HCT116 (cell line): ENCODE data around the gene UTF1. TPM values are rescaled to one million over a fixed set of nuclear protein-coding genes. Genes with fewer than 3 reads are reported as not detected.

ENCODE experiments used
- ATAC-seq: fragments of 200-7000 bp; cut with Tn5 transposase; 2 replicates; pipeline ENCODE4 v1.9.1; 2020; ENCODE audit warnings: mild to moderate bottlenecking, moderate library complexity
- BruUV-seq: library from RNA; stranded (reverse); fragments of 400-500 nt; replicated peaks from 2 replicates; lab custom pipeline; 2021; lab: Mats Ljungman, UMichigan
- CTCF ChIA-PET: fragments of 300-600 bp; sonication (Branson Sonifier 250); formaldehyde crosslinking; loops from one replicate; lab custom pipeline; 2021; ENCODE audit warnings: antibody characterized with exemption; lab: Charles Lee
- POLR2A ChIA-PET: fragments of 300-600, 350-600 bp; sonication (Branson Sonifier 250); formaldehyde crosslinking; loops from one replicate; lab custom pipeline; 2021; ENCODE audit warnings: antibody characterized with exemption; lab: Charles Lee
- RAD21 ChIA-PET, 2 experiments: fragments of 300-600 bp; sonication (Branson Sonifier 250); formaldehyde crosslinking; loops; one replicate each; lab custom pipeline; 2023; ENCODE audit warnings: low total read pairs in 2 of 2; ENCODE audit not compliant: uncharacterized antibody in 2 of 2, unreplicated experiment in 2 of 2, low non-redundant PET in 1 of 2; lab: Charles Lee
- DNase-seq: peaks from one replicate; pipeline ENCODE4 v3.0.0-alpha.2; 2010; ENCODE audit warnings: low read depth, low spot score
- H2AFZ ChIP-seq: fragments of 200-600 bp; shearing (Covaris generic), sonication (generic); 2 replicates; pipeline ENCODE4 v1.6.1; 2017; ENCODE audit warnings: low read depth, mixed run types, mixed read lengths, antibody characterized with exemption, low read length; ENCODE audit not compliant: poor library complexity, severe bottlenecking
- H3K27ac ChIP-seq: 2 replicates; pipeline ENCODE4 v1.5.1; 2012; ENCODE audit warnings: low read depth, low read length
- H3K27me3 ChIP-seq: fragments of 200-600 bp; sonication (generic); 2 replicates; pipeline ENCODE4 v1.6.1; 2016; ENCODE audit warnings: mixed run types, low read length, mixed read lengths; ENCODE audit not compliant: insufficient read depth
- H3K36me3 ChIP-seq, 2 experiments: fragments of 200-500 bp in 1 of 2; fragments of 200-600 bp in 1 of 2; sonication (Bioruptor generic) in 1 of 2; sonication (generic) in 1 of 2; 2 replicates each; pipeline versions ENCODE4 v1.5.1 to v1.6.1; 2014 to 2016; ENCODE audit warnings: low read length in 2 of 2, inconsistent platforms in 1 of 2, mixed read lengths in 1 of 2, mixed run types in 1 of 2; ENCODE audit not compliant: insufficient read depth in 2 of 2, control insufficient read depth in 1 of 2
- H3K4me1 ChIP-seq, 2 experiments: fragments of 200-600 bp in 1 of 2; sonication (generic) in 1 of 2; 2 replicates each; pipeline versions ENCODE4 v1.5.1 to v1.6.1; 2012 to 2017; ENCODE audit warnings: low read length in 2 of 2, inconsistent platforms in 1 of 2, mild to moderate bottlenecking in 1 of 2, mixed read lengths in 1 of 2, mixed run types in 1 of 2, moderate library complexity in 1 of 2; ENCODE audit not compliant: insufficient read depth in 2 of 2, control insufficient read depth in 1 of 2
- H3K4me2 ChIP-seq: fragments of 200-600 bp; sonication (generic); 2 replicates; pipeline ENCODE4 v1.6.1; 2017; ENCODE audit warnings: mixed run types, low read length, mixed read lengths
- H3K4me3 ChIP-seq, 2 experiments: fragments of 200-600 bp in 1 of 2; sonication (generic) in 1 of 2; replicated peaks in 1 of 2; 2 replicates each; pipeline ENCODE4 v1.5.1; 2011 to 2016; ENCODE audit warnings: low read length in 2 of 2, control low read depth in 1 of 2, low read depth in 1 of 2, mild to moderate bottlenecking in 1 of 2, mixed read lengths in 1 of 2, mixed run types in 1 of 2
- H3K79me2 ChIP-seq: fragments of 200-600 bp; sonication (generic); 2 replicates; pipeline ENCODE4 v1.6.1; 2017; ENCODE audit warnings: mild to moderate bottlenecking, mixed run types, low read length, moderate library complexity, mixed read lengths; ENCODE audit not compliant: insufficient read depth
- H3K9ac ChIP-seq: fragments of 200-600 bp; sonication (generic); 2 replicates; pipeline ENCODE4 v1.6.1; 2016; ENCODE audit warnings: low read length, mixed read lengths
- H3K9me2 ChIP-seq: fragments of 200-600 bp; sonication (generic), shearing (Covaris generic); 2 replicates; pipeline ENCODE4 v1.6.1; 2017; ENCODE audit warnings: mixed run types, mild to moderate bottlenecking, moderate library complexity; ENCODE audit not compliant: insufficient read depth
- H3K9me3 ChIP-seq, 2 experiments: fragments of 200-500 bp in 1 of 2; fragments of 200-600 bp in 1 of 2; sonication (Bioruptor generic) in 1 of 2; sonication (generic) in 1 of 2; 2 replicates each; pipeline ENCODE4 v1.6.1; 2014 to 2017; ENCODE audit warnings: low read length in 2 of 2, mixed read lengths in 2 of 2, inconsistent platforms in 1 of 2, low read depth in 1 of 2, mild to moderate bottlenecking in 1 of 2, mixed run types in 1 of 2, moderate library complexity in 1 of 2; ENCODE audit not compliant: control insufficient read depth in 1 of 2, insufficient read depth in 1 of 2
- H4K20me1 ChIP-seq: fragments of 200-600 bp; sonication (generic), shearing (Covaris generic); 2 replicates; pipeline ENCODE4 v1.6.1; 2017; ENCODE audit warnings: mixed run types, mild to moderate bottlenecking, moderate library complexity; ENCODE audit not compliant: insufficient read depth
- CBX3 ChIP-seq: IDR thresholded peaks from 2 replicates; pipeline ENCODE4 v1.6.1; 2012; ENCODE audit warnings: low read depth
- EZH2 ChIP-seq: fragments of 200-600 bp; sonication (generic); IDR thresholded peaks from 2 replicates; pipeline ENCODE4 v1.6.1; 2017; ENCODE audit warnings: antibody characterized with exemption, mixed run types
- EZH2phosphoT487 ChIP-seq: fragments of 200-600 bp; IDR thresholded peaks from 2 replicates; pipeline ENCODE4 v1.6.1; 2018; ENCODE audit warnings: antibody characterized with exemption, borderline replicate concordance
- POLR2A ChIP-seq: IDR thresholded peaks from 2 replicates; pipeline ENCODE4 v1.7.0; 2011; ENCODE audit warnings: borderline replicate concordance; ENCODE audit not compliant: insufficient read depth, insufficient read length; ENCODE audit errors: extremely low read depth
- POLR2AphosphoS5 ChIP-seq: IDR thresholded peaks from 2 replicates; pipeline ENCODE4 v1.6.1; 2011; ENCODE audit warnings: mild to moderate bottlenecking, low read depth, low read length, moderate library complexity
- RAD21 ChIP-seq: IDR thresholded peaks from 2 replicates; pipeline ENCODE4 v1.6.1; 2012; ENCODE audit warnings: low read depth, mild to moderate bottlenecking
- SP1 ChIP-seq: IDR thresholded peaks from 2 replicates; pipeline ENCODE4 v1.6.1; 2012; ENCODE audit warnings: low read depth
- YY1 ChIP-seq: IDR thresholded peaks from 2 replicates; pipeline ENCODE4 v1.6.1; 2011; ENCODE audit warnings: low read length, low read depth, moderate library complexity, mild to moderate bottlenecking; ENCODE audit not compliant: insufficient replicate concordance; ENCODE audit errors: extremely low read depth
- ZFX ChIP-seq: fragments of 450-650 bp; IDR thresholded peaks from 2 replicates; pipeline ENCODE4 v1.6.1; 2017
- ZNF274 ChIP-seq: fragments of 200-500 bp; sonication (Bioruptor generic); IDR thresholded peaks from 2 replicates; pipeline ENCODE4 v1.6.1; 2014; ENCODE audit warnings: mild to moderate bottlenecking, low read depth, low read length, inconsistent platforms
- intact Hi-C: fragments of 100-400 bp; cut with micrococcal nuclease; formaldehyde crosslinking; loops from 2 replicates; pipeline ENCODE4 v1.10.0; 2022
- total RNA-seq: library from RNA; stranded (reverse); gene quantifications from one replicate; pipeline ENCODE4 v1.2.1, GENCODE V29; 2021; ENCODE audit not compliant: unreplicated experiment
- TF ChIP-seq, protein P1 (sequence below), 3 experiments: fragments of 200-600 bp in 1 of 3; sonication (generic) in 1 of 3; IDR thresholded peaks in 2 of 3; conservative IDR thresholded peaks in 1 of 3; 2 replicates each; pipeline ENCODE4 v1.5.1; 2012 to 2017; ENCODE audit warnings: low read depth in 2 of 3, low read length in 2 of 3, antibody characterized with exemption in 1 of 3, borderline replicate concordance in 1 of 3, control low read depth in 1 of 3, mild to moderate bottlenecking in 1 of 3, mixed read lengths in 1 of 3, mixed run types in 1 of 3, moderate library complexity in 1 of 3; ENCODE audit not compliant: insufficient read depth in 1 of 3
- TF ChIP-seq, protein P2 (sequence below): IDR thresholded peaks from 2 replicates; pipeline ENCODE4 v1.6.1; 2012
- TF ChIP-seq, protein P3 (sequence below): IDR thresholded peaks from 2 replicates; pipeline ENCODE4 v1.6.1; 2011; ENCODE audit warnings: mild to moderate bottlenecking, low read length, moderate library complexity; ENCODE audit not compliant: insufficient replicate concordance; ENCODE audit errors: extremely low read depth
- TF ChIP-seq, protein P4 (sequence below): IDR thresholded peaks from 2 replicates; pipeline ENCODE4 v1.6.1; 2012

The UTF1 gene
- total RNA-seq, 1 experiment from 2014 or later = not detected

DNA sequence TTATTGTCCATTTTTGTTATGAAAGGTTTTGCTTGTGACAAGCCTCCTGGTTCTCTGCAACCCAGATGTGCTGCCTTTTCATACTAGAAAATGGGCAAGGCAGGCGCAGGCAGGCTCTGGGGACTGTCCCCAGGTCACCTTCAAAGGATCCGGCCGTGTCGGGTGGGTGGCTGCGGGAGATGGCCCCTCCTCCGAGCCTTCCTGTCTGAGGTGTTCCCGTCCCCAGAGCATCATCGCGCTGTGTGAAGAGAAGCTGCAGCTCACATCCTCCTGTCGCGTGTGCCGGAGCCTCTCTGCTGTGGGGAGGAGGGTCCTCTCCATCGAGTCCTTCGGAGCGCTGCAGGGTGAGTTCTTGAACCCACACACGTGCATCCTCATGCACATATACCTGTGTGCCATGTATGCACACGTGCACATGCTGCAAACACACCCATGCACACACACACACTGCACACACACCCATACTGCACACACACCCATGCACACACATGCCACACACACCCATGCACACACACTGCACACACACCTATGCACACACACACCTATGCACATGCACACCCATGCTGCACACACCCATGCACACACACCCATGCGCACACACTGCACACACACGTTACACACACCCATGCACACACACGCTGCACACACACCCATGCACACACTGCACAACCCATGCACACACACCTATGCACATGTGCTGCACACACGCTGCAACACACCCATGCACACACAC is 46.2 kb upstream of the UTF1 start:
- Histone ChIP-seq H3K9me3 (no peaks in the 10 kb centered on the region), H3K27me3 (no peaks in the 10 kb centered on the region), H3K4me1 (no peaks in the 10 kb centered on the region), H2AFZ (no peak overlapping the region), H3K36me3 (no peaks in the 10 kb centered on the region), H3K79me2 (no peaks in the 10 kb centered on the region), H3K9me2 (no peaks in the 10 kb centered on the region), H3K27ac (no peak overlapping the region), H3K4me2 (no peak overlapping the region), H4K20me1 (no peaks in the 10 kb centered on the region), H3K9ac (no peak overlapping the region), H3K4me3 (no peak overlapping the region)
- DNase-seq (no peak), ATAC-seq (no peak)
- TF ChIP-seq SP1 = no peak
- TF ChIP-seq, protein P1, sequence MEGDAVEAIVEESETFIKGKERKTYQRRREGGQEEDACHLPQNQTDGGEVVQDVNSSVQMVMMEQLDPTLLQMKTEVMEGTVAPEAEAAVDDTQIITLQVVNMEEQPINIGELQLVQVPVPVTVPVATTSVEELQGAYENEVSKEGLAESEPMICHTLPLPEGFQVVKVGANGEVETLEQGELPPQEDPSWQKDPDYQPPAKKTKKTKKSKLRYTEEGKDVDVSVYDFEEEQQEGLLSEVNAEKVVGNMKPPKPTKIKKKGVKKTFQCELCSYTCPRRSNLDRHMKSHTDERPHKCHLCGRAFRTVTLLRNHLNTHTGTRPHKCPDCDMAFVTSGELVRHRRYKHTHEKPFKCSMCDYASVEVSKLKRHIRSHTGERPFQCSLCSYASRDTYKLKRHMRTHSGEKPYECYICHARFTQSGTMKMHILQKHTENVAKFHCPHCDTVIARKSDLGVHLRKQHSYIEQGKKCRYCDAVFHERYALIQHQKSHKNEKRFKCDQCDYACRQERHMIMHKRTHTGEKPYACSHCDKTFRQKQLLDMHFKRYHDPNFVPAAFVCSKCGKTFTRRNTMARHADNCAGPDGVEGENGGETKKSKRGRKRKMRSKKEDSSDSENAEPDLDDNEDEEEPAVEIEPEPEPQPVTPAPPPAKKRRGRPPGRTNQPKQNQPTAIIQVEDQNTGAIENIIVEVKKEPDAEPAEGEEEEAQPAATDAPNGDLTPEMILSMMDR (IDR thresholded peaks at IDR 0.05 in 2 of 3, conservative IDR thresholded peaks at IDR 0.05 in 1 of 3; ENCODE audit: borderline replicate concordance in 1 of 3, insufficient read depth in 1 of 3, low read depth in 2 of 3, low read length in 2 of 3) = no peak
- TF ChIP-seq, protein P2, sequence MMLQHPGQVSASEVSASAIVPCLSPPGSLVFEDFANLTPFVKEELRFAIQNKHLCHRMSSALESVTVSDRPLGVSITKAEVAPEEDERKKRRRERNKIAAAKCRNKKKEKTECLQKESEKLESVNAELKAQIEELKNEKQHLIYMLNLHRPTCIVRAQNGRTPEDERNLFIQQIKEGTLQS = no peak
- intact Hi-C loops = no loop called here
- RAD21 ChIA-PET = no interaction called here
- BruUV-seq = no TSS peak
- POLR2A ChIA-PET = no interaction called here
- CTCF ChIA-PET = no interaction called here

DNA sequence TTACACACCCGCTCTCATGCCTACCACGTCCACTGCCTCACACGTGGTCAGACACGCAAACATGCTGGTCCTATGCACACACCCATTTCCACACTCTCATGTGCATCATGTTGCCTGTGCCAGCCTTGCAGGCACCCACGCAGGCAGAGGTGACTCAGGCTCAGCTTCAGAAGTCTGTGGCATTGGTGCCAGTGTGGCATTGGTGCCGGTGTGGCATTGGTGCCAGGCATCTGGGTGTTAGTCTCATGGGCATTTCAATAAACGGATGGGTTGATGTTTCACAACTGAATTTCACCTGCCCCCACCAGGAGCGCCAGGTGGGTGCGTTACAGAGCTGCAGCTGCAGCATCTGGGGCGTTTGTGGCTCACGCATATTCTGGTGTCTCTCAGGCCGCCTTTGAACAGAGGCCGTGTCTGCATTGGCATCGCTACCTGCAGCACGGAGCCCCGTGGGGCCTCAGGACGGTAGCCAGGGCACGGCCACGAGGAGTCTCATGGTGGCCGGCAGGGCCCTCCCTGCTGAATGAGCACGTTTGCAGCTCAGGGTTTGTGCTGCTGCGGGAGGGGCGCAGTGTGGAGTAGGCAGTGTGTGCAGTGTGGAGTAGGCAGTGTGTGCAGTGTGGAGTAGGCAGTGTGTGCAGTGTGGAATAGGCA is 45.3 kb upstream of the UTF1 start:
- ATAC-seq = no peak
- ChIA-PET RAD21 (no interaction called here), CTCF (no interaction called here), POLR2A (no interaction called here)
- DNase-seq = no peak
- Histone ChIP-seq H3K27ac (no peak overlapping the region), H3K9me3 (no peaks in the 10 kb centered on the region), H3K9ac (no peak overlapping the region), H3K79me2 (no peaks in the 10 kb centered on the region), H3K27me3 (no peaks in the 10 kb centered on the region), H4K20me1 (no peaks in the 10 kb centered on the region), H3K4me3 (no peak overlapping the region), H3K9me2 (no peaks in the 10 kb centered on the region), H3K36me3 (no peaks in the 10 kb centered on the region), H3K4me1 (no peaks in the 10 kb centered on the region), H3K4me2 (no peak overlapping the region), H2AFZ (no peak overlapping the region)
- intact Hi-C loops = no loop called here
- BruUV-seq = no TSS peak
- TF ChIP-seq EZH2phosphoT487 = no peak
- TF ChIP-seq ZNF274 = no peak
- no peak for TF ChIP-seq EZH2
- no peak for TF ChIP-seq CBX3
- TF ChIP-seq, protein P3, sequence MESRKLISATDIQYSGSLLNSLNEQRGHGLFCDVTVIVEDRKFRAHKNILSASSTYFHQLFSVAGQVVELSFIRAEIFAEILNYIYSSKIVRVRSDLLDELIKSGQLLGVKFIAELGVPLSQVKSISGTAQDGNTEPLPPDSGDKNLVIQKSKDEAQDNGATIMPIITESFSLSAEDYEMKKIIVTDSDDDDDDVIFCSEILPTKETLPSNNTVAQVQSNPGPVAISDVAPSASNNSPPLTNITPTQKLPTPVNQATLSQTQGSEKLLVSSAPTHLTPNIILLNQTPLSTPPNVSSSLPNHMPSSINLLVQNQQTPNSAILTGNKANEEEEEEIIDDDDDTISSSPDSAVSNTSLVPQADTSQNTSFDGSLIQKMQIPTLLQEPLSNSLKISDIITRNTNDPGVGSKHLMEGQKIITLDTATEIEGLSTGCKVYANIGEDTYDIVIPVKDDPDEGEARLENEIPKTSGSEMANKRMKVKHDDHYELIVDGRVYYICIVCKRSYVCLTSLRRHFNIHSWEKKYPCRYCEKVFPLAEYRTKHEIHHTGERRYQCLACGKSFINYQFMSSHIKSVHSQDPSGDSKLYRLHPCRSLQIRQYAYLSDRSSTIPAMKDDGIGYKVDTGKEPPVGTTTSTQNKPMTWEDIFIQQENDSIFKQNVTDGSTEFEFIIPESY = no peak
- no peak for TF ChIP-seq YY1
- no peak for TF ChIP-seq ZFX
- no peak for TF ChIP-seq RAD21
- TF ChIP-seq POLR2AphosphoS5 = no peak
- TF ChIP-seq, protein P4, sequence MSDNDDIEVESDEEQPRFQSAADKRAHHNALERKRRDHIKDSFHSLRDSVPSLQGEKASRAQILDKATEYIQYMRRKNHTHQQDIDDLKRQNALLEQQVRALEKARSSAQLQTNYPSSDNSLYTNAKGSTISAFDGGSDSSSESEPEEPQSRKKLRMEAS = no peak
- no peak for TF ChIP-seq POLR2A
